GM19372 (cell line): ENCODE results near the gene TOE1.
"Not testable (repeated sequence)": the region's sequence is repeated elsewhere in the genome, so short reads cannot be mapped to it uniquely, and the experiment has no call there.

Experiments used
- ATAC-seq: cut with Tn5 transposase; IDR thresholded peaks from one replicate; pipeline ENCODE4 v1.9.1; 2021; ENCODE audit warnings: mild to moderate bottlenecking, low read depth, moderate library complexity; ENCODE audit not compliant: unreplicated experiment

The TOE1 gene

DNA sequence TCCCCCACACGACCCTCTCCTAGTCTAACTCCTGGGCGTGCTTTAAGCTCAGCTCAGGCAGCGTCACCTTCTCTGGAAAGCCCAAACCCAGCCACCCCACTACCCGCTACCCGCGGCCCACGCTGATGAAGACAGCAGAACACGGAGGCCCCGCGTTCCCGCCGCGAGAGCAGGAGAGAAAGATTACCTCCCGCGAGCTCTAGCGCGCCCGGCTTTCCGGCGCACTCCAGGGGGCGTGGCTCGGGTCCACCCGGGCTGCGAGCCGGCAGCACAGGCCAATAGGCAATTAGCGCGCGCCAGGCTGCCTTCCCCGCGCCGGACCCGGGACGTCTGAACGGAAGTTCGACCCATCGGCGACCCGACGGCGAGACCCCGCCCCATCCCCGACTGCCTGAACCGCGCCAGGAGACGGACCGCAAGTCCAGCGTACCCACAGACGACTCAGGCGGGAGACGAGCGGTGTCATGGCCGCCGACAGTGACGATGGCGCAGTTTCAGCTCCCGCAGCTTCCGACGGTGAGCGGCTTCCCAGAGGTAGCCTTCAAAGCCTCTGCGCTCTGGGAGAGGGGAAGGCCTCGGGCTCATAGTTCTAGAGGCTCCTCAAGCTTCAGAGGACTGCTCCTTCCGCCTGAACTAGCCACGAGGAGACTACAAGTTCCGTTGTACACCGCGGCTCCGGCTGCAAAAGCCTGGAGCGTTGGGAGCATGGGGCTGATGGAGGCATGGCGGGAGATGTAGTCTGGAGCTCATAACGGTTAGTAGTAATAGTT, at the start of gene TOE1, which contains the start of gene MUTYH:
Gene TOE1, plus strand, starts transcription at position 382 of the 770 bp plus-strand sequence. Its CDS starts 83 bp downstream, at position 465.
Gene MUTYH, minus strand, starts transcription at position 652 of the 770 bp plus-strand sequence. CDS start 5,935 bp downstream, outside the sequence.
- ATAC-seq: peak; percentile 77

DNA sequence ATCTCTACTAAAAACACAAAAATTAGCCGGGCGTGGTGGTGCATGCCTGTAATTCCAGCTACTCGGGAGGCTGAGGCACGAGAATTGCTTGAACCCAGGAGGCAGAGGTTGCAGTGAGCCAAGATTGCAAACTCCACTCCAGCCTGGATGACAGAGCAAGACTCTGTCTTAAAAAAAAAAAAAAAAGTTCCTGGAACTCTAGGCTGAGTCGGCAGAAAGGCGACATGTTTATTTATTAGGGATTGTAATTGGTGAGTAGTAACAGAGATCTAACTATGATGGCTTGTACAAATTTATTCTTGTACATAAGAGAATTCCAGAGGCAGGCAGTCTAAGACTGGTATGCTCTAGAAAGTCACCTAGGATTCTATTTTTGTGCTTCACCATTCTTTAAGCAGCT, 49.0 kb upstream of the TOE1 start:
- not testable (repeated sequence) for ATAC-seq

- no peak for ATAC-seq
These were observed 48.3 kb upstream of the TOE1 start for GRCh38 chr1:45291716-45292115.

DNA sequence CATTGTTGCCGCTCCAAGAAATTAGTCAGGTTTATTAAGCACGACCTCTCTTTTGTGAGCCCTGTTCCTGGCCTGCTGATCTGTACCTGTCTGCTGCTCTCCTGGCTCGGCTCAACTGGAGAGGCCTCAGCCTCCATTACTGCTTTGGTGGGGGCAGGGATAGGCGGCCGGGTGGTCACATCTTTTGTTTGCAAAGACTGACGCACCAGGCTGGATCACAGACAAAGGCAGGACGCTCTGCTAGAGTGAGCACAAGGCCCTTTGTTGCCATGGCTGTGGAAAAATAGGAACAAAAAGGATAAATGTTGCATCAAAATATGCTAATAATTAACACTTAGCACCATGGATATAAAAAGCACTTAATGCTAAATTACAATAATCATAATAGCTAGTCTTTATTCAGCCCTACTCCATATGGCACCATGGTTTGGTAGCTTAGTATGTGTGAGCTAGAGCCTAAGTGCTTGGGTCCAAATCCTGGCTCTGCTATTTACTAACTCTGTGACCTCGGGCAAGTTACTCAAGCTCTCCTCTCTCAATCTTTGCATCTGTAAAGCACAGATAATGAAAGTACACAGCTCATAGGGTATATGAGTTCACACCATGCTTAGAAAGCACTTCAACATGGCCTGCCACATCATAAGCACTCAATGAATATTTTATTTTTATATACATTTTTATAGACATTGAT, 42.2 kb upstream of the TOE1 start:
- no peak for ATAC-seq

DNA sequence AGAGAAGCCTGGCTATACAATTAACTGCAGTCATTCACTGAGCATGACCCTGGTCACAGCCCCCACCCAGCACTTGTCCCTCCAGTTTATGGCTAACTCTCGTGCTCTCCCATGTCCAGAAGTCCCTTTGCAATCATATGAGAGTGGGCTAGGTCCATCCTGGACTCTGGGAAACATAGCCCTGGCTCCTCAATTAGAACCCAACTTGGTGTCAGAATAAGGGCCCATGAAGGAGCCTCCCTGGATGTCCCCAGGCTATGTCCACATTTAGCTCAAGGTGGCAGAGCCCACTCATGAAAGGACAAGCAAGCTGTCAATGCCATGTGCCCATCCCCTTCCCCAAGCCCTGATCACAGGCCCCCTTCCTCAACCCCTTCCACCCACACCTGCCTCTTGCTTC, 40.7 kb upstream of the TOE1 start:
- no peak for ATAC-seq

- no peak for ATAC-seq
These were observed 39.8 kb upstream of the TOE1 start for GRCh38 chr1:45299981-45300668.

- ATAC-seq: no peak
These were observed 39.3 kb upstream of the TOE1 start for GRCh38 chr1:45300669-45300997.

DNA sequence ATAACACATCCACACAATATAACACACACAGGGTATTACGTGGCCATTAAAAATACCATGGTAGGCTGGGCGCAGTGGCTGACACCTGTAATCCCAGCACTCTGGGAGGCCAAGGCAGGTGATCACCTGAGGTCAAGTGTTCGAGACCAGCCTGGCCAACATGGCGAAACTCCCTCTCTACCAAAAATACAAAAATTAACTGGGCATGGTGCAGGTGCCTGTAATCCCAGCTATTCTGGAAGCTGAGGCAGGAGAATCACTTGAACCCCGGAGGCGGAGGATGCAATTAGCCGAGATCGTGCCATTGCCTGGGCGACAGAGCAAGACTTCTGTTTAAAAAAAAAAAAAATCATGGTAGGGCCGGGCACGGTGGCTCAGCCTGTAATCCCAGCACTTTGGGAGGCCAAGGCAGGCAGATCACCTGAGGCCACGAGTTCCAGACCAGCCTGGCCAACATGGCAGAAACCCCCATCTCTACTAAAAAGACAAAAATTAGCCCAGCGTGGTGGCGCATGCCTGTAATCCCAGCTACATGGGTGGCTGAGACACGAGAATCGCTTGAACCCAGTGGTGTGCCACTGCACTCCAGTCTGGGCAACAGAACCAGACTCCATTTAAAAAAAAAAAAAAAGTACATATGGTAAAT, 37.3 kb upstream of the TOE1 start:
- no peak for ATAC-seq

GRCh38 chr1:45303520-45304310, 36.3 kb upstream of the TOE1 start:
- peak; percentile 73 for ATAC-seq

- no peak for ATAC-seq
These were observed 35.5 kb upstream of the TOE1 start for GRCh38 chr1:45304311-45305081.

GRCh38 chr1:45305231-45305630, 34.7 kb upstream of the TOE1 start:
- ATAC-seq: no peak

DNA sequence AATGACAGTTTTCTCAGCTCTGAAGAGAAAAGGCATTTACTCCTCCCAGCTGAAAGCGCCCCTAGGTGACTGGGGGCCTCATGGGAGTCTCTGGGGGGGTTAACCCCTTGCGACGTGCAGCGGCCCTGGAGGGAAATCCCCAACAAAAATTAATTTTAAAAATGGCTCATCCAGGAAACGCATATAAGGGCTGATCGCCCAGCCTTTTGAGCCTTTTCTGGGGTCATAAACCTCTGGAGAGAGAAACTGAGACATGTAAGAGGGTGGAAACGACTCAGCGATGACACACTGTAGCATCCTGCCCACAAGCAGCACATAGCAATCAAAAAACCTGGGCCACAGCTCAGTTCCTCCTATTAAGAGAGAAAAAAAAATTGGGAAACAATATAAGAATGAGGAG, 33.7 kb upstream of the TOE1 start:
- ATAC-seq: no peak

DNA sequence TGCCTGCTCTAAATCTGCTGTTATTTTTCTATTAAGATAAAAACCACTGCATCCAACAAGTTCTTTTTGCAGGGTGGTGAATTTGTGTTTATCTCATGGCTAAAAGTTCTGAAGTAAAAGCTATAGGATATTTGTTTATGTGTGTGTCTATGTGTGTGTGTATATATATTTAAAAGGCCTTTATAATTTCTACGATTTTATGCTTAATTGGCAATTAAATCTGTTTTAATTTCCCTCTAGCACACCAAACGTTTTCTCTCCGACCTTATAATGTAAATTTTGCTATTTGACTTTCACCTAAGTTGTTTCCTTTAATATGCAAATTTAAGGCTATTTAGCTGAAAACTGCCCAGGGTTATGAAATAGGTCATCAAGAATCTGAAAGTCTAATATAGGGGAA, 33.1 kb upstream of the TOE1 start:
- no peak for ATAC-seq

GRCh38 chr1:45314266-45314665, 25.7 kb upstream of the TOE1 start:
- ATAC-seq: no peak

DNA sequence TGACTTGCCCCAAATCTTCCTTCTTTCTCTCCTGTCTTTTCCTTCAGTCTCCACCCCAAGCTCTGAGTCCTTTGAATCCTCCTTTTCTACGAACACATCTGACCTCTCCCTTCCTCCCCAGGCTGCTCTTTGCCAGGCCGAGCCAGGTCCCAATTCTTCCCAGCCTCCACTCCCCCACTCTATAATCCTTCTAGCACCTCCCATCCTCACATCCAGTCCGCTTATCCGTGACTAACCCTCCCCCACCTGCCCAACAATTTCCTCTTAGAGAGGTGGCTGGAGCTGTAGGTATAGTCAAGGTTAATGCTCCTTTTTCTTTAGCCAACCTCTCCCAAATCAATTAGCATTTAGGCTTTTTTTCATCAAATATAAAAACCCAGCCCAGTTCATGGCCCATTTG, 22.8 kb upstream of the TOE1 start:
- no peak for ATAC-seq

DNA sequence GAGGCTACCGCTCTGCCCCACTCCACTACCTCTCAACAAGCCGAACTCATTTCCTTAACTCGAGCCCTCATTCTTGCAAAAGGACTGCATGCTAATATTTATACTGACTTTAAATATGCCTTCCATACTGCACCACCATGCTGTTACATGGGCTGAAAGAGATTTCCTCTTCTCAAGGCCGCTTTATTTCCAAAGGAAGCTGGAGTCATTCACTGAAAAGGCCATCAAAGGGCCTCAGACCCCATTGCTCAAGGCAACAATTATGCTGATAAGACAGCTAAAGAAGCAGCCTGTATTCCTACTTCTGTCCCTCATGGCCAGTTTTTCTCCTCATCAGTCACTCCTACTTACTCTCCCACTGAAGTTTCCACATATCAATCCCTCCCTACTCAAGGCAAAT, 20.2 kb upstream of the TOE1 start:
- no peak for ATAC-seq

DNA sequence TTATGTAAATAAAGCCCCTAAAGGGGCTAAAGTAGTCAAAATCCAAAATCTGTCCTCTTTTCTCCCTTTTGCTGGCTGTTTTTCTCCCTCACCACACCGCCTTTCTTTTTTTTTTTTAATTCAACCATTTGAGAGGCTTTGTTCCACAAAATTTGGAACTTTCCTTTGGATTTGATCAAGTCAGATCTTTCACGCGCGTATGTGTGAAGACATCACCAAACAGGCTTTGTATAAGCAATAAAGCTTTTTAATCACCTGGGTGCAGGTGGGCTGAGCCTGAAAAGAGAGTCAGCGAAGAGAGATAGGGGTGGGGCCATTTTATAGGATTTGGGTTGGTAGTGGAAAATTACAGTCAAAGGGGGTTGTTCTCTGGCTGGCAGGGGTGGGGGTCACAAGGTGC, 18.5 kb upstream of the TOE1 start:
- no peak for ATAC-seq

DNA sequence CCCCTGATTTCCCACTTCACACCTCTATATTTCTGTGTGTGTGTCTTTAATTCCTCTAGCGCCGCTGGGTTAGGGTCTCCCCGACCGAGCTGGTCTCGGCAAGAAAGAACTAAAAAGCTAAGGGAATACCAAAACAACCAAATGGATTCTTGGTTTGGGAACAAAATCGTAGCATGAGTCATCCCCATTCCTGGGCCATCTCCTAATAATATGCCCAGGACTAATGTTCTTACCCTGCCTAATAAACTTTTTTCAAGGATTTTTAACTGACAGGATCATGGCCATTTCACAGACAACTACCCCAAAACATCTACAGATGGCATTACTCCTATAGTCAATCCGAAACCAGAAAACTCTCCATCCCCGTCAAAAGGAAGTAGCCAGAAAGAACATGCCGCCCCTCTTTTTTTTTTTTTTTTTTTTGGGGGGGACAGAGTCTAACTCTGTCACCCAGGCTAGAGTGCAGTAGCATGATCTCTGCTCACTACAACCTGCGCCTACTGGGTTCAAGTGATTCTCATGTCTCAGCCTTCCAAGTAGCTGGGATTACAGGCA, 17.4 kb upstream of the TOE1 start:
- ATAC-seq: no peak

GRCh38 chr1:45325851-45326506, 14.0 kb upstream of the TOE1 start:
- no peak for ATAC-seq
